ENCODE results near the gene INPP4A. TPM values are rescaled to one million over a fixed set of nuclear protein-coding genes. Genes with fewer than 3 reads are reported as not detected.

INPP4A gene
- polyA plus RNA-seq, 2 of the 4 experiments (the other 2 are of a cell fraction) = 9.4 to 16.0 TPM

DNA sequence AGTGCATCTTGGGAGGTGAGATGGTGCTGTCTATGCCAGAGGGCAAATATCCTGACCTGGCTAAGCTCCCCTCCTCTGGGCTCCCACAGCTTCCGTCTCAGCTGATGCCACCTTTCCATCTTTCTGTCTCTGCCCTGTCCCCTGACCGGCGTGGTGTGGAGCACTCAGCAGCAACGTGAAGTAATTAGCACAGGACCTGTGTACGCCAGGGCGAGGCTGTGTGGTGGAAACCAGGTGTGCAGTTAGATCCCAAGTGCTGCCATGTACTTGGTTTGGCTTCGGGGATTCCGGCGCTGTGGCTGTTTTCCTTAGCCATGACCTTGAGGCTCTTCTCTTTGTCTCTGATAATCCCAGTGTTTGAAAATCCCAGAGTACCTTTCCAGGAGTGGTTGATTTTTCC lies 127.1 kb downstream of the INPP4A start:
- H3K4me2 ChIP-seq = no peak overlapping the region
- no peak for DNase-seq (ENCODE audit: low read depth in 1 of 2, low spot score in 1 of 2)
- H3K4me1 ChIP-seq = no peaks in the 10 kb centered on the region
- 93% methylated on average over 8 of the region's 9 CpGs for WGBS (ENCODE audit: missing lambda C conversion rate)
- no peak overlapping the region for H3K4me3 ChIP-seq
- CTCF ChIA-PET = interaction anchor here (2.4 to 5.1 kb wide), 3 partner anchors 7 to 159 kb away, joined by 9 to 20 read pairs (median 16); no protein-coding TSS in a partner anchor
- no peak for ATAC-seq
- POLR2A ChIA-PET = no interaction called here
- no peak for TF ChIP-seq POLR2AphosphoS2 (conservative IDR thresholded peaks at IDR 0.05; ENCODE audit: low read length)
- no peak for TF ChIP-seq ELK1 (IDR thresholded peaks at IDR 0.05; ENCODE audit: low read depth, low read length)
- no peak for TF ChIP-seq HMGXB4 (CRISPR knock-in tag; IDR thresholded peaks at IDR 0.05; ENCODE audit: borderline replicate concordance)
- TF ChIP-seq RFX5 (IDR thresholded peaks at IDR 0.05) = no peak
- TF ChIP-seq CHD2 (IDR thresholded peaks at IDR 0.05; ENCODE audit: low read length, partially characterized antibody) = no peak
- no peak for TF ChIP-seq REST (IDR thresholded peaks at IDR 0.05)
- TF ChIP-seq, protein P1, sequence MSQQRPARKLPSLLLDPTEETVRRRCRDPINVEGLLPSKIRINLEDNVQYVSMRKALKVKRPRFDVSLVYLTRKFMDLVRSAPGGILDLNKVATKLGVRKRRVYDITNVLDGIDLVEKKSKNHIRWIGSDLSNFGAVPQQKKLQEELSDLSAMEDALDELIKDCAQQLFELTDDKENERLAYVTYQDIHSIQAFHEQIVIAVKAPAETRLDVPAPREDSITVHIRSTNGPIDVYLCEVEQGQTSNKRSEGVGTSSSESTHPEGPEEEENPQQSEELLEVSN (IDR thresholded peaks at IDR 0.05; ENCODE audit: borderline replicate concordance, low read depth) = no peak
- TF ChIP-seq JUN (IDR thresholded peaks at IDR 0.05) = no peak
- TF ChIP-seq ZNF302 (CRISPR knock-in tag; IDR thresholded peaks at IDR 0.05) = no peak
- TF ChIP-seq CBX2 (IDR thresholded peaks at IDR 0.05; ENCODE audit: borderline replicate concordance, low read depth) = no peak
- TF ChIP-seq MAFK (IDR thresholded peaks at IDR 0.05; ENCODE audit: partially characterized antibody) = no peak
- no peak for TF ChIP-seq JUNB (IDR thresholded peaks at IDR 0.05)
- H3K27ac ChIP-seq = no peak overlapping the region
- FAIRE-seq = no peak
- H3K9me3 ChIP-seq = no peaks in the 10 kb centered on the region

GRCh38 chr2:98572211-98572610 lies 127.6 kb downstream of the INPP4A start:
- ChIA-PET CTCF (interaction anchor here (2.4 to 5.1 kb wide), 2 partner anchors 12 to 160 kb away, joined by 9 to 16 read pairs; no protein-coding TSS in a partner anchor), POLR2A (no interaction called here)
- ATAC-seq = no peak
- TF ChIP-seq TFCP2L1 (CRISPR knock-in tag; IDR thresholded peaks at IDR 0.05) (no peak), HDAC2 (IDR thresholded peaks at IDR 0.05) (no peak), ZSCAN20 (CRISPR knock-in tag; IDR thresholded peaks at IDR 0.05) (no peak), EP300 (IDR thresholded peaks at IDR 0.05) (no peak), CBX8 (IDR thresholded peaks at IDR 0.05) (no peak), POLR2A (IDR thresholded peaks at IDR 0.05; ENCODE audit: low read length) (no peak), KDM1A (IDR thresholded peaks at IDR 0.05; ENCODE audit: low read depth) (no peak), CHD4 (IDR thresholded peaks at IDR 0.05; ENCODE audit: borderline replicate concordance) (no peak), HOXA7 (CRISPR knock-in tag; IDR thresholded peaks at IDR 0.05) (no peak), SREBF2 (IDR thresholded peaks at IDR 0.05) (no peak), PHF8 (IDR thresholded peaks at IDR 0.05; ENCODE audit: borderline replicate concordance, low read depth) (no peak), ZFP36 (IDR thresholded peaks at IDR 0.05; ENCODE audit: borderline replicate concordance, partially characterized antibody) (no peak), GATA3 (IDR thresholded peaks at IDR 0.05; ENCODE audit: borderline replicate concordance) (no peak), NFE2L2 (conservative IDR thresholded peaks at IDR 0.05; ENCODE audit: low read length) (no peak)
- TF ChIP-seq, protein P2, sequence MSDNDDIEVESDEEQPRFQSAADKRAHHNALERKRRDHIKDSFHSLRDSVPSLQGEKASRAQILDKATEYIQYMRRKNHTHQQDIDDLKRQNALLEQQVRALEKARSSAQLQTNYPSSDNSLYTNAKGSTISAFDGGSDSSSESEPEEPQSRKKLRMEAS (IDR thresholded peaks at IDR 0.05) = no peak
- no peak for FAIRE-seq
- no peaks in the 10 kb centered on the region for H3K9me3 ChIP-seq
- no peak for DNase-seq (ENCODE audit: low read depth in 1 of 2, low spot score in 1 of 2)
- no peak overlapping the region for H3K27ac ChIP-seq
- no peak overlapping the region for H3K4me2 ChIP-seq
- no peaks in the 10 kb centered on the region for H3K4me1 ChIP-seq
- H3K4me3 ChIP-seq = no peak overlapping the region
- WGBS (ENCODE audit: missing lambda C conversion rate) = 98% methylated on average over 5 of the region's 5 CpGs
